Left hindlimb (tissue), 1 donor: ENCODE data around the gene SLC6A17.

ENCODE experiments used
- DNase-seq: peaks from one replicate; pipeline ENCODE4 v3.0.0-alpha.2; 2018

The SLC6A17 gene

DNA sequence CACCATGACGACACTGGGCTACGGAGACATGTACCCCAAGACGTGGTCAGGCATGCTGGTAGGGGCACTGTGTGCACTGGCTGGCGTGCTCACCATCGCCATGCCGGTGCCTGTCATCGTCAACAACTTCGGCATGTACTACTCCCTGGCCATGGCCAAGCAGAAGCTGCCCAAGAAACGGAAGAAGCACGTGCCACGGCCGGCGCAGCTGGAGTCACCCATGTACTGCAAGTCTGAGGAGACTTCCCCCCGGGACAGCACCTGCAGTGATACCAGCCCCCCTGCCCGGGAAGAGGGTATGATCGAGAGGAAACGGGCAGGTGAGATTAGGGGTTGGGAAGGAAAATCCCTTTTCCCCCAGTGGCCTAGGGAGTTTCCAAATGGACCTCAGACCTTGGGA, 73.3 kb downstream of the SLC6A17 start:
- DNase-seq: no peak

DNA sequence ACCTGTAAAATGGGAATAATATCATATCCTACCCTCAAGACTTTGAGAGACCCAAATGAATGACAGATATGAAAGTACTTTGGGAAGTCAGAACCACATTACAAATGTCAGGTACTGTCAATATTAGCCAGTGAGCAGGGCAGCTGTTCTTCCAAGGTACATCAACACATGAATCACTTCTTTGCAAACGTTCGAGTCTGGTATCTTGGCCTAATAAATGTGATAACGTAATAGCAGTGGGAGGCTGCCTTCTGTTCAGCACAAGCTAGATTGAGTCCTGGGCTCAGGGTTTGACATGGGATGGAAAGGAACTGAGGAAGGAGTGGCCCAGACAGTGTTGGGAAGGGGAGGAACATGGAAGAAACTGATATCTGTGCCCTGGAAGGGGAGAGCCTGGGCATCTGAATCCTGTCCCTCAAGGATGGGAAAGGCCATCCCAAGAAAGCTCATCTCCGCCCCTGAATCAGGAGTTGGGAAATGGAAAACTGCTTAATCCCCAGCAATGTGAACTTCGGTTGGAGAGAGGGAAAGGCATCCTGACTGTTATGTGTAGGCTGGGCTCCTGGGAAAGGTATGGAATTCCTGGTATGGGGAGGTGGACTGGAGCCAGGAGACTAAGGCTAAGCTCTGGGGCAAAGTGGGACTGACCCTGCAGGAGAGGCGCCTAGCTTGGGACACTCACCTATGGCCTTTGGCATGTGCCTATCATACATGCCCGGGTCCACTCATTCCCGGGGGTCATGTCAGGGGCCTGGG, 74.1 kb downstream of the SLC6A17 start:
- no peak for DNase-seq

DNA sequence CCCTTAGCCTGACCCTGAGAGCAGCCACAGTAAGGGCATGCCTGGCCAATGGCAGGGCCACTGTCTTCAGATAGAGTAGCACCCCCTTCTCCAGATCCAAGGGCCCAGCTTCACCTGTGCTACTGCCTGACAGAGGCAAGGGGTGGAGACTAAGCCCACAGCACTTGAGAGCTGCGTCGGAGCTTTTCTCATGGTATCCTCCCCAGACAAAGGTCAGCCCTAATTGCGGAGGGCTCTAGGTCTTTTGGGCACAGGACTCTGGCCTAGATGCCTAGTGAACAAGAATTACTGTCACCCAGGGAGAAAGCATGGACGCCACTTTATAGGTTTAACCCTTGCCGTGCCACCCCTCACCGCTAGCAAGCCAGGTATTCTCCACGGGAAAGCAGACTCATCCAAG, 74.9 kb downstream of the SLC6A17 start:
- DNase-seq: no peak

DNA sequence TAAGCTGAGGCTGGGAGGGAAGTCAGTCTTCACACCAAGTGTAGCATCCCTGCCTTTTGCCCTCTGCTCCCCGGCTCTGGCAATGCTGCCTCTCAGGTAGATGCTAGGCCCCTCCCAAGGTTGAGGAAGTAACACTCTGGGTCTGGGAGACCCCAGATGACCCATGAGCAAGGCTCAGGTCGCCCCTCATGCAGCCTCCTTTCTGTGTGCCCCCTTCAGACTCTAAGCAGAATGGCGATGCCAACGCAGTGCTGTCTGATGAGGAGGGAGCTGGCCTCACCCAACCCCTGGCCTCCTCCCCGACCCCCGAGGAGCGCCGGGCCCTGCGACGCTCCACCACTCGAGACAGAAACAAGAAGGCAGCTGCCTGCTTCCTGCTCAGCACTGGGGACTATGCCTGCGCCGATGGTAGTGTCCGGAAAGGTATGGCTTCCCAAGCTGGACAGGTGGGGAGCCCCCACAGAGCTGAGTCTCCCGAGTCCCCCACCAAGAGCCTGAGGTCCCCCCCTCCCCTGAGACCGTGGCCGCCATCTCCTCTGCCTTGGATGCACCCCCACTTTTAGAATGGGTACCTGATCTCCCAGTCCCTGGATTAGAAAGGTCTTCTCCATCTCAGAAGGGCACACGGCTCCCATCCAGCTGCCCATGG, 75.6 kb downstream of the SLC6A17 start:
- DNase-seq: no peak

DNA sequence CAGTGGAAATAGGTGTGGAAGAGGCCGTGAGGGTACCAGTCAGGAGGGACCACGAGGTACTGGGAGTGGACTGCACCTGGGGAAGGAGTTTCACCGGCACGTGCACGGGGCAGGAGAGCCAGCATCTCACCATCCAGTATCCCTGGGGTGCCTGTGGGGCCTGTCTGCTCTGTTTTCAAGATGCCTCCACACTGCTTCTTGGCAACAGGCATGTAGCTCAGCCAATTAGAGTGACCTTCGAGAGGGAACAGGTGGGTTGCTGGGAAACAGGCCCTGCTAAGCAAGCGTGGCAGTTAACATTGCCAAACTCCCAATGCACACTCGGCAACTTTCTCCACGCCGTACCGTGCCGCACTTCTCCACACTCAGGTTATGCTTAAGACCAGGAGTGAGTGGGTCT, 77.5 kb downstream of the SLC6A17 start:
- DNase-seq: no peak

DNA sequence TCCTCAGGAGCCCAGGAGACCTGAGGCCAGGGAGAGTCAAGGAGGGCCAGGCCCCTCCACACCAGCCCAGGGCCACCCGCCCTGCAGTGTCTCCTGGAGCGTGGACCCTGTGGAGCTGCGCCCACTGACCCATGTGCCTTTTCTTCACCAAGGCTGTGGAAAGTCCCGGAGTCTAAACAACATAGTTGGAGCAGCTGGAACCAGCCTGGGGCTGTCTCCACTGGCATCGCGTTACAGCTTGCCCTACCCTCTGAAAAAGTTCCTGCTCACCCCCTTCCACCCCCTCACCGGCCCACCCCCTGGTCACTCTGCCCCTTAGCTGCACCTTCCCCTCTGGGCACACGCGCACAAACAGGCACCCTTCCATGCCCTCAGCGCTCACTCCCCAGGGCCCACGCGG, 78.1 kb downstream of the SLC6A17 start:
- DNase-seq: no peak

DNA sequence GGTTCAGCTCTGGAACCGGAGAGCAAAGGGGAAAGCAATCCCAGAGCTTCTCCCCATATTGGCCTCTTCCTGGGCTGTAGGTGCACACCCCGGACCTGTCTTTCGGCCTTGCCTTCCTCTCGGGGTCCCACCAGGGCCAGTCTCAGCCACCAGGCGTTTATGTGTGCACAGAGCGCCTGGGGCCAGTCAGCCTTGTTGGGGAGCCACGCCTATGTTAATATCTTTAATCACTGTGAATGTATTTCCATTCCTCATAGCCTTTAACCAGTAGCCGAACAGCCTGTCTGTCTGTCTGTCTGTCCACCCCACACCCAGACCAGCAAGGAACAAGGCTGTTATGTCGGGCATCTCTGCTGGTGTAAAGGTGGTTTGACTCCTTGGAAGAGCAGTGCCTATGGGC, 78.6 kb downstream of the SLC6A17 start:
- no peak for DNase-seq

DNA sequence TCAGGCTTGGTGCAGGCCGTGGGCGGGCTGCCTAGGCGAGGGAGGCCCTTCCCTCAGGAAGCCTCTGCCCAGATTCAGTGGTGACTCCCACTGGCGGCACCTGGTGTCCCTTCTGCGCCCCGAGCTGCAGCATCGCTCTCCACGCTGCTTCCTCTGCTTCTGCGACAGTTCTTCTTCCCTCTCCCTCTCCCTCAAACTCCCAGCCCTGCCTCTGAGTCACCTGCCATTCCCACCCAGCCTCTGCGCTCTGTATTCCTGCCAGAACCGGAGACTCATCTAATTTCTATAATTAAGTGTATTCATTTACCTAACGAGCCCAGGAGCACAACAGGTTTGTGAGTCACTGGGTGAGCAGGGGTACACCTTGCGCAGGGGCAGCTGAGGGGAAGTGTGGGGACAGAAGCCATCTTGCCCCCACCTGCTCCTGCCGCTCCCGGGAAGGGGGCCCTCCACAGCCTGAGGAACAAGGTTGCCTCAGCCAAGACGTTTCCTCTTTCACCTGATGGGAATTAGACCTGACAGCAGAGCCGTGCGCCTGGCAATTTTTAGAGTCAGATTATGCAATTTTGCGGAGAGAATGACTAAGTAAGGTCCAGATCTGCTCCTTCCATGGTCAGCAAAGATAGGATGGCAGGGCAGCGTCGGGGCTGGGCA, 79.2 kb downstream of the SLC6A17 start:
- no peak for DNase-seq

DNA sequence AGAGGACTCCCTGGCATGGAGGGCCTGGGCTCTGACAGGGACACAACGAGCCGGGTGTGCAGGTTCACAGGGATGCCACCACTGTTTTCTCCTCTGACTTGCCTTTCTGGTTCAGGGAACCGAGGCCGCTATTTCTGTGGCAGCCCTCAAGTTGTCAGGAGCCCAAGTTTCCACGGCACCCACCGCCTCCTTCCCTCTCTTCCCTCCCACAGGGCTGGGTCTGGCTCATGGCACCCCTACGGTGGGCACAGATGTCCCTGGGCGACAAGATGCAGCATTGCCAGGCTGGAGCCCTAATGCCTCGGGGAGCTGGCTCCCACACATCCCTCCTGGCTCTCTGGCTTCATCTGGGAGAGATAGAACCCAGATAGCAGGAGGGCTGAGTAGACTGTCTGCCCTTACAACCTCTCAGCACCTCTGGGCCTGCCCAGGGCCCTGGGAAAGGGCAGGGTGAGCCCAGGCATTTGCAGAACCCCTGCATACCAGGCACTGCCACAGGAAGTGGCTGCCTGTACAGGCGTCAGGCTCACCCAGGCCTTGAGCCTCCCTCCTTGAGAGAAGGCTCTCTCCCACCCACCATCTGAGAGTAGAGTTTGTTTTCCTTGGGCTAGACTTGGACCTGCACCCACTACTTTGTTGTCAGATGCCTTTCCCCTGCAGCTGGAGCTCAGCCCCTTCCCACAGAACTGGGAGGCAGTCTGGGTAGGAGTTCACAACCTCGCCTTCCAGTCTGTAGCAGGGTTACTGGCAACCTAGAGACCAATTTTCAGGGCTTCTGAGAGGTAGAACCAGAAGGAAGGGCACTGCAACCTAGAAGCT, 80.3 kb downstream of the SLC6A17 start:
- DNase-seq: no peak

DNA sequence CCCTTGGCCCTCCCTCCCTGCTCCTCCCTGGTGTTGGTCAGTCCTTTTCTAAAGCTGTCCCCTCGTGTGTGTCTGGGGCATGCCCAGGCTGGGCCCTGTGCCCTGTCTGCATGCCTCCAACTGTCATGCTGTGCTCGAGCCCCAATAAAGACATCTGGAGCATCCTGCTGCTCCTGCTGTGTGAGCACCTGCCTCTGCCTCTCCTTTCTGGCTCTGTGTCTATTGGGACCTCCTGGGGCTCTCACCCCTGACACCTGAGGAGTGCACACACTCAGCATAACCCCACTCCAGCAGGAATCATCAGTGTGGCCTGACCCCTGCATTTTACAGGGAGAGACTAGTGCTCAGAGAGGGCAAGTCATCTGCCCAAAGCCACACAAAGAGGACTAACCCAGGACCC, 83.6 kb downstream of the SLC6A17 start:
- DNase-seq: no peak

DNA sequence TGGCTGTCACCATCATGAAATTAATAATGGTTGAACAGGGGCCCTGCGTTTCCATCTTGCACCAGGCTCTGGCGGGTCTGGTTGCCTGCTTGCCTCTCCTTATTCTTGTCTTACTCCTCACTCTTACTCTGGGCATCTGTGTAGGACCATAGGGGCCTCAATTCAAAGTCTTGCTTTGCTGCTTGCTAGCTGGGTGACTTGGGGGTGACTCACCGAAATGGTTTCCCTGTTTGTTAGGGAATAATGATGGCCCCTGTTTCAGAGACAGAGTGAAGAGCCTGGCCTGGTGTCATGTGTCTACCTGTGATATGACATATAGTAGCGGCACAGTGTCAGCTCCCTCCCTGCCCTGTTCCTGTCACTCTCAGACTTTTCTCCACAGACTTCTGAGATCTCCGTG, 84.4 kb downstream of the SLC6A17 start:
- DNase-seq: no peak

DNA sequence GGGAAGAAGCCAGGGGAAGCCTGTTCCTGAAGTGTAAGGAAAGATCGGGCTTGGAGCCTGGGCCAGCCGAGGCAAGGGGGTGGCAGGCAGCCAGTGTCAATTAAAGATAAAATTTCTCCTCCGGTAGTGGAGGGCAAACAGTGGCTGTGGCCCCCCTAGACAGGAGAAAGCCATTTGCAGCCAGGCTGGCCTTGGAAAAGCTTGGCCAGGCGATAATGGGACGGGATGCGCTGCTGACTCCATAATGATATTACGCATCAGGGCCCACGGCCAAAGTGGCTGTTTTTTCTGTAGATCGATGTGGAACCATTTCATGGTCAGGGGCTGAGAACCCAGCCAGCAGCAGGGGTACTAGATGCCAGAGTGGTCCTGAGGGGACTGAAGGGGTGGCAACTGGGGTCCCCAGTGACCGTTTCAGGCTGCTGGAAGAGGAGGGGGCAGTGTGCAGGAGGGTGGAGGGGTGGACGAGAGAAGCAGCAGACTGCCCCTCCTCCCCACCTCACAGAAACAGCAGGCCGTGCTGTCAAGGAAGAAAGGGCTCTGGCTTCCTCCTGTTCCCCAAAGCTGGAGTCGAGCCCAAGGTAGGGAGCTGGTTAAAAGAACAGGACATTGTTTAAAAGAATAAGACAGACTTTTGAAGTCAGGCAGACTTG, 85.0 kb downstream of the SLC6A17 start:
- DNase-seq: no peak

DNA sequence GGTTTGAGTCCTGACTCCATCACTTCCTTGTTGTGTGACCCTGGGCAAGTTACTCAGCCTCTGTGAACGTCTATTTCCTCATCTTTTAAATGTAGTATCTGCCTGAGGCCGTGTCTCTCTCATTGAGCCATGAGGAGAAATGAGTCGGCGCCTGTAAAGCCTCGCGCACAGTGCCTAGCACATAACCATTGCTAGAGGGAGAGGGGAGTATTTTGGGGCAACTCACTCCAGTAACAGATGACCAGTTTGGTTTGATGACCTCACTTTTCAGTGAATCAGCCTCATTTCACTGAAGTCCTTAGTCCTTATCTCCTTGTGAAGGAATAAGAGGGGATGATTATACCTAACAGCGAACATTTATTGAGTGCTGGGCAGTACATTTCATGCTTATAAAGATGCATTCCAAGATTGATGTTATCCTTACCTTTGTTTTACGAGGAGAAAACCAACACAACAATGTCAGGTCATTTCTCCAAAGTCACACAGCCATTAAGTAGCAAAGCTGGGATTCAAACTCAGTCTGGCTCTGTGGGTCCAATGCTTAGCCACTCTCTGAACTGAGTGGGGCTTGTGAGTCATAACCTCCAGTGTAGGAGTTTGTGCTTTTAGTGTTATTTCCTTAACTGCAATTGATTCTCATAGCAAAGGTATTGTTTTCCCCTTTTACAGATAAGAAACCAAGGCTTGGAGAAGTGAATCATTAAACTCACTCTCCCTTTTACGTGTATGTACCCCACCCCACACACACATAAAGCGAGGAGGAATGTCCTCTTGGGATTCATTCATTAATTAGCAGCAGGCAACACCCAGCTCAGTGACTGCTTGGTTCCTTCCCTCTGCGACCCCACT, 85.8 kb downstream of the SLC6A17 start:
- DNase-seq: no peak

DNA sequence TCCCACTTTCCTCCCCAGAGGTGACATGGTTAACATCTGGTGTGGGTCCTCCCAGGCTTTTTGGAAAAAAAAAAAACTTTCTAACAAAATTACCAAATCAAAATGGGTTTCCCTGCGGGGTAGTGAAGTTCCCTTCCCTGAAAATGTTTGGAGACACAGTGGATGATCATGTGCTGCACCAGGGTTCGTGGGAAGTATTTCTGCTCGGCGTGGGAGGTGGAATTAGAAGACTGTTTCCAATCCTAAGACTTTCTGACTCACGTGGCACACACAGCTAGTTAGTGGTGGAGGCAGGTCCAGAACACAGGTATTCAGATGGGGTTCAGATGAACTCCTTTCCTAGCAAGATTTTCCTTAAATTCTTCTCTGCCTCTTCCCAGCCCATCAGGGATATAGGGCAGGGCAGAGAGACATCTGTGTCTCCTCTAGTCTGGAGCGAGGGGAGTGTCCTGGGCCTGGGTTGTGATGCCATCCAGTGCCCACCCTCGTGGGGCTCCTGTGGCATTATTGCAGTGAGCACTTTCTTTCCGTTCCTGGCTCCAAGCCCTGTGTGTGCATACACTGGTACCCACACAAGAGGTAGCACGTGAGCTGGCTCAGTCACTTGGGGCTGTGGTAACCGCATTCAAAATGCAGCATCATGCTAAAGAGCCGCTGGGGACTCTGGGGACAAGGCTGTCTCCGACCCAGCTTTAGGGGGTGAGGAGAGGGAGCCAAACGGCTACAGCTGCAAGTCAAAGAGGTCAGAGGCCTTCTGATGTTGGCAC, 87.3 kb downstream of the SLC6A17 start:
- no peak for DNase-seq

DNA sequence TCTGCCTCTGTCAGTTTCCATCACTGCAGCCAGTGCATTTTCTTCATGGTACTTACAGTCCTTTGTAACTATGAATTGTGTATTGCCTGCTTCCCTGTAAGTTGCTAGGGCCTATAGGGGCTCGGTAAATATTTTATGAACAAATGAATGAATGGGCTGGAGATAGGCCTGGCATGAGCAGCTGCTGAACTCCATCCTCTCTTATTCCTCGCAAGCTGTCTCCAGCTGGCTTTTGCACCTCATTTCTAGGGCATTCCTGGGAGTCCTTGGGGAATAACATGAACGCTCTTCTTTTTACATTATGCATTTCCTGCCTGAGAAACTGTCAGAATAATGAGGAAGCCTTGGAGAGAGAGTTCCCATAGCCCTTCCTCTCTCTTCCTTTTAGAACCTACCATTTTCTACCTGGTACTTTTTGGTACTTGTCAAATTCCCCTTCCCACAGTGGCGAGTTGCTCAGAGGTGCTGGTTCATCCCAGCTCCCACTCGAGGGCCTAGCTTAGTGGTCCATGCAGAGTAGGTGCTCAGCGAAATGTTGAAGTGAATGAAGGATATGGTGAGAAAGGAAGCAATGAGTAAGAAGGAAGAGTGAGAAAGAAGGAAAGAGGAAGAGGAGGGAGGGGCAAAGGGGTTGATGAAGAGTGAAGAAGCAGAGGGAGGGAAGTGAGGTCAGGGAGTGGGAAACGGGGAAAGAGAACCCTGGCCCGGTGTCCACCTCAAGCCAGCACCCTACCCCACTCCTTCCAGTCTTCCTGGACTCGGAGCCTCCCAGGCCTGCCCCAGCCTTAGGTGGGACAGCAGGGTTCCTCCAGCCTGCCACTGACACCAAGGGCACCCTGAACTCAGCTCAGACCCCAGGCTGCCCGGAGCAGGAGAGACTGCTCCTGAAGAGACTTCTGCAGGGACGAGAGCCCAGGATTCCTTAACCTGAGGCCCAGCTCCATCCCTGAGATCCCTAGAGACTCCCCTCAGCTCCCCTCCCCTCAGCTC, 89.4 kb downstream of the SLC6A17 start:
- DNase-seq: no peak

DNA sequence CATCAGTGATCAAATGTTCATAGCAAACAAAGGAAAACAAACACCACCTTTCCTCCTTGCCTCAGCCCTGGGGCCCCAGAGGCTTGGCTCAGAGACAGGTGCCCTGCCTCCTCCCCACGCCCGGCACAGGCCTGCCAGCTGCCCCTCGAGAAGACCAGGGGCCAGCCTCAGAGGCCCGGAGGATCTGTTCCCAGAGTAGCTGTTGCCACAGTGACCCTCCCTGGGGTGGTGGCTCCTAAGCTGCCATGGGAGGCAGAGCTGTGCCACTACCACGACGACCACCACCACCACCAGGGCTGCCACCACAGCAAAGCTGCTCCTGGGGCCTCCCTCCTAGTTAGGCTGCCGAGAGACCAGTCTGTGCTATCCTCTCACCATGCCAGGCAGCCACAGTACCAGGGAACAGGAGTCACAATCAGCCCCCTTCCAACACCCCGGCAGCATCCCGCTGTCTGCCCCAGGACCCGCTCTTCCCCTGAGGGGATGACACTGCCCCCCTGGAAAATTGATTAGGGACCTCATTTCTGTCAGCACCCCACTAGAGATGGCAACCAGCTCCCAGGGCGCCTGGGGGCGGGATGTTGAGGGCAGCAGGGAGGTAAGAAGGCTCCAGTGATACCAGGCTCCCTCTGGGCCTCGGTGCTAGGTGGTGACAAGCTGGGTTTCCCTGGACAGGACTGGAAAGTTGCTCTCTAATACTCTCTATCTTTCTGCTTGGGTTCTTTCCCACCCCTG, 90.3 kb downstream of the SLC6A17 start:
- no peak for DNase-seq

DNA sequence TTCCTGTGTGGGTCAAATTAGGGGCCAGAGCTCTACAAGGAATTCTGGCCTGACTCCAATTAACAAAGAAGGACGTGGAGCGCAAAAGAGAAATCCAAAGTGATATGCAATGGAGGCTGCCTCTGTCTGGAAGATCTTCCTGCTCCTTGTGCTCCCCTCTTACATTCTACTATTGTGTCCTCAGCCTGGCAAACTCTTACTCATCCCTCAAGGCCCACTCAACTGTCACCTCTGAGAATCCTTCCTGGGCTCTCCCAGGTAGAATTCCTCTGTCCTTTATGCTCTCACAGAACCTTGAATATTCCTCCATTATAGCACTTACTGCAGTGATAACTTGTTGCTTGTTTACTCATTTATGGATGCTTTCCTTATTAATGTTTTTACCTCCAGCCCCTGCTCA, 91.2 kb downstream of the SLC6A17 start:
- DNase-seq: no peak

DNA sequence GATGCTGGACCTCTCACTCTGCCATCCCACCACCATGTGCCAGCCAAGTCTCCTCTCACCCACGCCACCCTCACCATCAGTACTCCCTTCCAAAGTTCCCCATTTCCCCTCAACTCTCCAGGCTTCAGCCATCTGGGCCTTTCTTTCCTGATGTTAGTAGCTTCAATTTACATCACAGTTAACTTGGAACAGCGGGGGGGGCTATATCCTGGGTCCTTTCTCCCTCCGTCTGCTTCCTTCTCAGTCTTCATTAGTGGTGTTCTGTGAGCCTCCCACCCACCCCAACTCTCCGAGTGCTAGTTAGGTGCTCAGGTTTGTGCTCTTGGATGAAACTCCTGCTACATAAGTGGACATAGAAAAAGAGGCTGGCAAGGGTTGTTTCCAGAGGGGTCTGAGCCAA, 91.8 kb downstream of the SLC6A17 start:
- DNase-seq: no peak

DNA sequence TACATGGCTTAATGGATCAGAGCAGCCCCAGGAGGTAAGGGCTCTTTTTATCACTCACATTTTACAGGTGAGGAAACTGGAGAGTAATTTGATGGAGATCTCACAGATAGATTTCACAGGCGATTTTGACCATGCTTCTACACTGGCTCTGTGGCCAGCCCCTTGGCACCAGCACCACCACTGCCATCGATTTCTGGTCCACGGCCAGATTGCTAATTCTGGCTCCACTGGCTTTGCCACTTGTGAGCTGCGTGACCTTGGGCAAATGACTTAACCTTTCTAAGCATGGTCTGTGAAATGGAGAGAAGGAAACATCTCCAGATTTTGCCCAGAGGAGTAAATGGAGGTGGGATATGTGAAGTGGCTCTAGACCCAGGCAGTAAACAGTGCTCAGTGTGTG, 92.4 kb downstream of the SLC6A17 start:
- DNase-seq: no peak
